Measurements from ENCODE around the gene SULF2. TPM values are rescaled to one million over a fixed set of nuclear protein-coding genes. Genes with fewer than 3 reads are reported as not detected.
A peak's percentile ranks its signal among the peaks of the same experiment; 100 is the strongest.

The SULF2 gene
- total and polyA plus RNA-seq, 9 of the 15 experiments (the other 6 are each of a cell fraction or from before 2014, with no cell fraction given) = 0.33 TPM; not detected in 8

- CTCF ChIA-PET (ENCODE audit: low intra/inter-chr PET ratio) = no interaction called here
- Histone ChIP-seq H3K4me3 (no peak overlapping the region), H4K20me1 (replicated peaks; ENCODE audit: control insufficient read depth, insufficient read depth, low read length) (peaks cover 15% of the 10 kb centered on the region), H3K9ac (ENCODE audit: insufficient read depth in 1 of 2, low read depth in 2 of 2, low read length in 2 of 2) (no peak overlapping the region), H3K36me3 (ENCODE audit: control insufficient read depth, insufficient read depth, low read length) (no peaks in the 10 kb centered on the region), H3K4me2 (ENCODE audit: insufficient read depth, low read length) (no peak overlapping the region), H2AFZ (ENCODE audit: low read depth, low read length) (no peak overlapping the region), H3K4me1 (replicated peaks in 1 of 2; ENCODE audit: control insufficient read depth in 2 of 2, insufficient read depth in 2 of 2, low read length in 2 of 2) (no peaks in the 10 kb centered on the region), H3K9me1 (ENCODE audit: control insufficient read depth, insufficient read depth, low read length) (no peaks in the 10 kb centered on the region), H3K27ac (ENCODE audit: extremely low read depth, low read depth, low read length) (no peak overlapping the region), H3K79me2 (ENCODE audit: control insufficient read depth, insufficient read depth, low read length) (no peaks in the 10 kb centered on the region), H3K27me3 (ENCODE audit: control insufficient read depth in 2 of 2, insufficient read depth in 2 of 2, low read length in 2 of 2) (peaks cover 30 to 86% of the 10 kb centered on the region in 2 experiments; a peak in 4 of 5 replicates), H3K9me3 (replicated peaks; ENCODE audit: control insufficient read depth, insufficient read depth, low read depth, low read length) (no peaks in the 10 kb centered on the region)
- ATAC-seq = no peak
- POLR2A ChIA-PET = no interaction called here
- no peak for DNase-seq (ENCODE audit: extremely low read depth in 1 of 4, low spot score in 3 of 4)
- TF ChIP-seq ZBTB11 (CRISPR knock-in tag; IDR thresholded peaks at IDR 0.05) (0 out of 6 replicates have a peak, but pooled peaks of 1 of the 3 experiments have one; percentile 4), TBL1XR1 (IDR thresholded peaks at IDR 0.05; ENCODE audit: low read length in 2 of 2) (no peak), BRD4 (IDR thresholded peaks at IDR 0.05) (no peak), RBM17 (IDR thresholded peaks at IDR 0.05; ENCODE audit: borderline replicate concordance, low read depth, low read length) (no peak)
- intact Hi-C loops (cut with micrococcal nuclease) = no loop called here
- no TSS peak for BruUV-seq (replicated peaks)
- 0% methylated on average over 2 of the region's 2 CpGs for WGBS (ENCODE audit: insufficient coverage, low coverage, missing lambda C conversion rate)
- in situ Hi-C loops (cut with MboI) = no loop called here
- FAIRE-seq = no peak
These were observed 30.9 kb downstream of the SULF2 start for GRCh38 chr20:47754388-47754715.
